ENCODE results near the gene RHOF.
"Not testable (repeated sequence)": the region's sequence is repeated elsewhere in the genome, so short reads cannot be mapped to it uniquely, and the experiment has no call there.

The RHOF gene

DNA sequence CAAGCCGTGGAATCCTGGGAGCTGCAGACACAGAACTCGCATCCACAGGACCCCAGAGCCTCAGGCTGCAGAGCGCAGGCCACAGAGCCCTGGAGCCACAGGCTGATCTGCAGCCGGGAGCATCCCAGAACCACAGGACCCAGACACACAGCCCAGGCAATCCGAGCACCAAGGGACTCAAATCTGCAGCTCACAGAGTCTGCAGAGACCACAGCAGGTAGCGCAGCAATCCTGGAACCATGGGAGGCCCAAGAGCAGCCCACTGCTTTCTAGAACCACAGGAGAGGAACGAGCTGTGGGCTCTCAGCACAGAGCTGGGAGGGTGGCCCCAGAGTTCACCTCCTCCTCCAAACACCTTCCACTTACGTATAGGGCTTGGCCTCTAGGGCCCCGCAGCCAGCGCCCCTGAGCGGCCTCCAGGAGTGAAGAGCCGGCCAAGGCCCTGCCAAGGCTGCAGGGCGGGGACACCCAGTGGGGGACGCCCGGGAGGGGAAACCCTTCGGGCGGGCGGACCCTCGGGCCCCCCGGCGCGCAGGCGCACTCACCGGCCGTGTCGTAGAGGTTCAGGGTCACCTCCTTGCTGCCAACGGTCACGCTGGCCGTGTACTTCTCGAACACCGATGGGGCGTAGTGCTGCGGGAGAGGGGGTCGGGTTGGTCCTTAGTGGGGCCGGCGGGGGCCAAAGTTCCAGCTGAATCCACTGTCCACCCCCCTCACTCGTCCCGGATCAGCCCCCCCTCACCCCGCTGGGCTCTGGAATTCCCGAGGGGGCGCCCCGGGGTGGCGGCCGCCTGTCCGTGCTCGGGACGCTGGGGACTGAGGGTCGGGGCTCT is 665 bp downstream of the RHOF start:
- DNase-seq (ENCODE audit: low read depth in 2 of 2) = no peak

DNA sequence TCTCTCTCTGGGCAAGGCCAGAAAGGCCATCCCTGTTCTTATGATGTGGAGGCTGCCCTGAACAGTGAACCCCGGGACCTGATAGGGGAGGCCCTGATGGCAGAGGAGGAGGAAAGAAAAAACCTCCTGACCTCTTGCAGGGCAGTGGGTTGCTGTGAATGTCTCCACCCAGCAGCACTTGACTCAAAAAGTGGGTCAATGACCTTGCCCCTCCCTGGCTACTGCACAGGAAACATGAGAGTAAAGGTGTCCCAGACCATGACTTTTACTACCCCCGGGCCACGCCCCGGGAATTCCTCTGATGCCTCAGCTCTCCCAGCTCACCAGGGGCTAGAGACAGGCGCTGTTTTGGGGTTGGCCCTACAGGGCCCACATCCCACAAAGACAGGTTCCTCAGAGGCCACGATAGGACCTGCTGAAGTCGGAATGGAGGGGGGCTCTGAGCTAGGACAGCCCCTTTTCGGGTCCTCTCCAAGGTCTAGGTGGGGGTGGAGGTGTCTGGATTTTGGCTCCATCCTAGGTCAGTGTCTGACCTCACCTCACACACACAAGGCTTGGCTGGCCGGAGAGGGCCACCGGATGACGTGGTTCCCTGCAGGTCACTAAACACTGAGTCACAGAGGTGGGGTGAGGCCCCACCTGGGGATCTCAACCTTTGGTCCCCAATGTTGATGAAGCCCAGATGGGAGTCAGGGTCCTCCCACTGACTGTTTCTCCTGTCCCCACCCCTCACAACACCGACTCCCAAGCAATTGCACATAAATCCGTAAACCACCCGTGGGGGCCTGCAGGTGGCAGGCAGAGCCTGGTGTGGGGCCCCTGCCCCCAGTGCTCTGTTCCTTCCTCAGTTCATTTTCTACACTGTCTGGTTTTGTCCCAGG is 1.6 kb downstream of the RHOF start:
- DNase-seq (ENCODE audit: low read depth in 2 of 2) = no peak

DNA sequence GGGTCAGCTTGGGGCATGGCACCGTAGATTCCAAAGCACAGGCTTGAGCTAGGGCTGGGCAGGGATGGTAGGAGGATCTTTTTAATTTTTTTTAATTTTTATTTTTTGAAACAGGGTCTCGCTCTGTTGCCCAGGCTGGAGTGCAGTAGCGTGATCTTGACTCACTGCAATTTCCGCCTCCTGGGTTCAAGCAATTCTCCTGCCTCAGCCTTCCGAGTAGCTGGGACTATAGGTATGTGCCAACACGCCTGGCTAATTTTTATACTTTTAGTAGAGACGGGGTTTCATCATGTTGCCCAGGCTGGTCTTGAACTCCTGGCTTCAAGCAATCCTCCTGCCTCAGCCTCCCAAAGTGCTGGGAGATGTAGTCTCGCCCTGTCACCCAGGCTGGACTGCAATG is 2.7 kb downstream of the RHOF start:
- DNase-seq (ENCODE audit: low read depth in 2 of 2) = not testable (repeated sequence)

DNA sequence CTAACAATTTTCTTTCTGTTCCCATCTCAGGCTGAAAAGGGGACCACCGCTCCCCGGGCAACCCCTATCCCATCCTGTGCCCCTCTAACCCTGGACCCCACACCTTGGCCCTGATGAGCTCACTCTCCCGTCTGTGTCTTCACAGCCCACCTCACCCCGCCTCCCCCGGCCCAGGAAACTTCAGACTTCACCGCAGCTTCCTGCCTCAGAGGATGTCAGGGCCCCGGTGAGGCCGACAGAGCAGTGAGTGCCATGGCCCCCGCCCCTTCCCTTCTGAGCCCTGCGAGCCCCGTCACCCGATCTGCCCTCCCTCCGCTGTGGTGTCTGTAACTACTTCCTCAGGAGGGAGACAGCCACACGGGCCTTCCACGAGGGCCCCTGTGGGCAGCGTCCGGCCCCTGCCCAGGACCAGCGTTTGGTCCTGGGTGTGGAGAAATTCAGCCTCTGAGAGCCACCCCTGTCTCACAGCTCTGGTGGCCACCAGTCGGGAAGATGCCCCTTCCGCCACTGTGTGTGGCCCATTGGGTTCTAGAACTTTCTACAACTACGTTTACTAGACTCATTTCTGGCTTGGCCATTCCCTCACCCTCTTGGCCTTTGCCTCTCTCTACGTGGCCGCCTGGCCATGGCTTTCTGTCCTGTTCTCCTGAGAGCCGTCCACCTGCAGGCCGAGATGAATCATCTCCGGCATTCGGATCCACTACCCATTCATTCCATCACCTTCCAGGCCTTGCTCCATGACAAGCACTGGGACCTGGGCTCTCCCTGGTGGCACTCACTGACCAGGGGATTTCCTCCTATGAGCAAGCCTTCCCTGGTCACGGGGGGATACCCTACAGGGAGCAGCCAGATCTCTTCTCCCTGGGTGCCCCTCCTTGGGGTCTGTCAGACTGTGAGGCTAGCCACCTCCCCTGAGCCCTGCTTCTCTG is 3.4 kb downstream of the RHOF start:
- DNase-seq (ENCODE audit: low read depth in 2 of 2) = peak; percentile 93 to 96

DNA sequence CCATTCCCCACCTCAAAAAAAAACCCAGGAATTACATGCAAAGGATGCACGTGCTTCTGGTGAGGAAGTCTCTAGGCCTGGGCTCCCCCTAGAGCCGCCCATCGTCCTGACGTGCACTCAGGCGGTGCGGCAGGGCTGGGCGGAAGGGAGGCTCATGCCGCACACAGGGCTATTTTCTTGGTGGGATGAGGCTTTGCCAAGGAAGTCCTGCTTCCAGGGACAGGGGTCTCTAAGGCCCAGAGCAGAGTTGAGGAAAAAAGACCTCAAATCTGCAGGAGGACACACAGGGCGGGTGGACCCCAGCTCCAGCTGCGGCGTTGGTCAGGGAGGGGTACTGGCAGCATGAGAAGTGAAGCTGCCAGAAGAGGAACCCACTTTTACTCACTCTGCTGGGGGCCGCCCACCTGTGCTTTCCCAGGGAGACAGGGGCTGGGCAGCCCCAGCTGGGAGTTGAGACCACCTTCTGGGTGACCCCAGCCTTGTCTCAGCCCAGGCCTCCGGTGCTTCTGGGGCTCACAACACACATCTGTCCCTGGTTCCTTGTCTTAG is 4.2 kb downstream of the RHOF start:
- no peak for DNase-seq (ENCODE audit: low read depth in 2 of 2)

DNA sequence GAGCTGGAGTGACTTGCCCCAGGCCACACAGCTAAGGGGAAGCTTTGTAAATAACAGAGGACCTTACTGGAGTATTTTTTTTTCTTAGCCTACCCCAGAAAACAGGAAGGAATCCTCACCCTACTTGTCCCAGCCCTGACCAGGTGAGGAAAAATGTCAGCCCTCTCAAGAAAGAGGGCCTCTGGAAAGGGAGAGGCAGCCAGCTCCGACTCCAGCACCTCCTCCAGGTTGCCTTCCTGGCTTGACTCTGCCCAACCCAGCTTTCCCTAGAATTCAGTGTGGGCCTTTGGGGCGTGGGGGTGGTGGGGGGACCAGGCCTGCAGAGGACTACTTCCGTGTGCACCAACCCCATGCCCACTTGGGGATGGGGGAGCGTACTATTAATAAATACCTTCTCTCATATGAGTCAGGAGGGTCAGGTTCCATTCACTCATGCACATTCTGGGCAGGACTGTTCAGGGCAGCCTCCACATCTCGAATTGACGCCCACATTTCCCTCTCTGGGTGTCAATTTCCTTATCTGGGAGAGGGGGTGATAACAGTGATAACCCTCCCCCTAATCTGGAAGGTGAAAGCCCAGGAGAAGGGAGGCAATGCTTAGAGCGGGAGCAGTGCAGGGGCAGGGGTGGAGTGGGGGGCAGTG is 5.2 kb downstream of the RHOF start:
- no peak for DNase-seq (ENCODE audit: low read depth in 2 of 2)

DNA sequence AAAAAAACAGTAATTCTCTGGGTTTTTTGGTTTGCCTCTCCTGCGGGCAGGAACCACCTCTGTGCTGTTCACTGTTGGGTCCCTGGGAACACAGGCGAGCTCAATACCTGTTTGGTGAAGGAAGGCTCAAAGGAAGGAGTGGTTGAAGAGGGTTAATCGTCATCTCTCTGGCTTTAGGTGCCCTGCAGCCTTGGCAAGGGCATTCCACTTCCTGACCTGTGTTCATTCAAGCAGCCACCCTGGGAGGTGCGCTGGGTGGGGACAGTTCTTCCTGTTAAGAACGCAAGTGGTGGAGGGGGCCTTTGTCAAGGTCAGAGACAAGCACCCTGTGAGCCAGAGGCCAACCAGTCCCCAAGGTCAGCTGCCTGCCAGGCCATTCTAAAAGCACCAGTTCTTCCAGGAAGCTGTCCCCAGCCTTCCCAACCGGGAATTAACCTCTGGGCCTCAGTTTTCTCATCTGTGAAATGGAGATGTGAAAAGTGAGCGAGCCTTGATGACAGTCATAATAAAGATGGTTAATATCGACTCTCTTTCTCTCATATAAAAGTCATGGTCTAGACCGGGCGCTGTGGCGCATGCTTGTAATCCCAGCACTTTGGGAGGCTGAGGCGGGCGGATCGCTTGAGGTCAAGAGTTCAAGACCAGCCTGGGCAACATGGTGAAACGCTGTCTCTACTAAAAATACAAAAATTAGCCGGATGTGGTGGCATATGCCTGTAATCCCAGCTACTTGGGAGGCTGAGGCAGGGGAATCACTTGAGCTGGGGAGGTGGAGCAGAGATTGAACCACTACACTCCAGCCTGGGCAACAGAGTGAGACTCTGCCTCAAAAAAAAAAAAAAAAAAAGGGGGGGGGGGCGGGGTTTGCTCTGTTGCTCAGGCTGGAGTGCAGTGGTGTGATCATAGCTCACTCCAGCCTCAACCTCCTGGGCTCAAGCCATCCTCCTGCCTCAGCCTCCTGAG is 6.1 kb downstream of the RHOF start:
- DNase-seq (ENCODE audit: low read depth in 2 of 2) = no peak

DNA sequence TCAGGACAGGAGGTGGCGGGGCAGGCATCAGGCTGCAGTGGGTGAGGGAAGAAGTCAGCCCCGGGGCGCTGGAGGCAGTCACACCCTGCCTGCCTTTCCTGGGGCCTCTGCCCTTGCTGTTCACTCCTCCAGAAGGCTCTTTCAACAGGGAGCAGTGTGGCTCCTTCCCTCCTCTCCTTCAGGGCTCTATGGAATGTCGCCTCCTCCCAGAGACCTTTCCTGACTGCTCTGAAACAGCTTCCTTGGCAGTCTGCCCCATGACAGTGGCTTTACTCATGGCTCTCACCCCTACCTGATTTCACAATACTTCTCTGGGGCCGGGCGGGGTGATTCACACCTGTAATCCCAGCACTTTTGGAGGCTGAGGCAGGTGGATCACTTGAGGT is 7.1 kb downstream of the RHOF start:
- DNase-seq (ENCODE audit: low read depth in 2 of 2) = no peak

DNA sequence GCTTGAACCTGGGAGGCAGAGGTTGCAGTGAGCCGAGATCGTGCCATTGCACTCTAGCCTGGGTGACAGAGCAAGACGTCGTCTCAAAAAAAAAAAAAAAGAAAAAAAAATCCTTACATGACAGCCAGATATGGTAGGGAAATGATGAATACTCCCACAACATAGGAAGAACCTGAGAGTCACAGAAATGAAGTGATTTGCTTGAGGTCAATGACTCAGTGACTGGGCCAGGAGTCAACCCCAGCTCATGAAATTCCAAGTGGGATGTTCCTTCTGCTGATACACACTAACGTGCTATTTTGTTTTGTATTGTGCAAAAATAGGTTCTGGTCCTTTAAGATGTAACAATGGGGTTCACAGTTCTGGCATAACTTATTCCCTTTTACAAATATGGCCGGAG is 9.0 kb downstream of the RHOF start:
- no peak for DNase-seq (ENCODE audit: low read depth in 2 of 2)

DNA sequence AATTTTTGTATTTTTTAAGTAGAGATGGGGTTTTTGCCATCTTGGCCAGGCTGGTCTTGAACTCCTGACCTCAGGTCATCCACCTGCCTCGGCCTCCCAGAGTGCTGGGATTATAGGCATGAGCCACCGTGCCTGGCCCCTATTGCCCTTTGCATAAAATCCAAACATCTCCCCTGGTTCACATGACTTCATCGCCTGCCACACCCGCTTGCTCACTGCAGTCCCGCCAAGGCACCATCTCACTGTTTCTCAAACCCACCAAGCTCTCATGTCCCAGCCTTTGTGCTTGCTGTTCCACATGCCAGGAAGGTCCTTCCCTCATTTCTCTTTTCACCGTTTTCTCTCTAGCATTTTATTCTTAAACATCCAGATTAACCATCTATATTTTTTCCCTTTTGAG is 9.7 kb downstream of the RHOF start:
- no peak for DNase-seq (ENCODE audit: low read depth in 2 of 2)

DNA sequence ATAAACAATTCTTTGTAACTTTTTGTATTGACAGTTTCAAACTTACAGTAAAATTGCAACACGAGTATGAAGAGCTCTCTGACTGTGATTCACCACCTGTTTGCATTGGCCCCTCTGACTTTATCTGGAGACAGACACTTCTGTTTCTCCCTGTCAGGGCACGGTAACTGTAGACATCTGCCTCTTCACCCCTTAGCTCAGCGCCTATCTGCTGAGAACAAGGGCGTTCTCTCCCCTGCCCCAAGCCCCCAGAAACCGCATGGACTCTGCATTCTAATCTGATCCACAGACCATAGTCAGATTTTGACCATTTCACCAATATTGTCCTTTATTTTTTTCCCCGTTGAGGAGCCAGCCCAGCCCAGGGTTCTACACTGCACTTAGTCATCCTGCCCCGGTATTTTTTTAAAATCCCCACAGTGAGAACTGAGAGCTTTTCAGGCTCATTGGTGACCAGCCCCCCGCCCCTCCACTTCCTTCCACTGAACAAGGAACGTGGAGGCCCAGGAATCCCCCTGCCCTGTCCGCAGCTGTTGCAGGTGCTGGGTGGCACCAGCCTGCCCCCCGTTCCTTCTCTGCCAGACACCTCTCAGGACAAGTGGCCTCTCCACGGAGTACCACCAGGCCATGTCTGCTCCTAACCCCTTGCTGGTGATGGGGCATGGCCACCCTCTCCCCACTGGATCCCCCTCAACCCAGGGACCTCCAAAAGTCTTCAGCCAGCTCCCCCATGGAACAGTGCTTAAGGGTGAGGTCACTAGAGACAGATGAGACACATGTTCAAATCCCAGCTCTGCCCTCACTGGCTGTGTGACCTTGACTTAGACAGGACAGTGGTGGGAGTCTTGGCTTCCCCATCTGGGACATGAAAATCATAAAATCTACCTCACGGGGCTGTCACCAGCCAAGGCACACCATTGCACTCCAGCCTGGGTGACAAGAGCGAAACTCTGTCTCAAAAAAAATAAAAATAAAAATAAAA is 11.2 kb downstream of the RHOF start:
- DNase-seq (ENCODE audit: low read depth in 2 of 2) = no peak

DNA sequence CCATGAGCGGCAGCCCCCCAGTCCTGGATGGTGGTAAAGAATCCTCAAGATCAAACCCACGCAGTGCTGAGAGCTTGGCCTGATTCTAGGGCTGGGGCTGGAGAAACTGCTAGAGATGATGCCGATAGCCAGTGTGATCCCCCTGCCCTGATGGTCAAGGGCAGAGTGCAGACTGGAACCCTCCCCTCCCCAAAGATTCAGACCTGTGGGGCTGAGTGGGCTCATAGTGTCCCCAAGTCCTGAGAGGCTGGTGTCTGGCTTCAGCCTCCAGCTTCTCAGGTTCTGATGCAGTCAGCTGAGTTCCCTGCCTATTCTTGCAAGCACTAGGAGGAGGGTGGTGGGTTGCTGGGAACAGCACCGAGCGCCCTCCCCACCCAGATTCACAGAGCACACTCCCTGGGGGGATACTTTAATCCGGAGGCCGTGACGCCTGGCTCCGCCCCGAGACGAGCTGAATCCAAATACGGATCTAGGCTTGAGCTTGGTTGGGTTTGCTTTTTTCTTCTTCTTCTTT is 11.9 kb downstream of the RHOF start:
- DNase-seq (ENCODE audit: low read depth in 2 of 2) = no peak

DNA sequence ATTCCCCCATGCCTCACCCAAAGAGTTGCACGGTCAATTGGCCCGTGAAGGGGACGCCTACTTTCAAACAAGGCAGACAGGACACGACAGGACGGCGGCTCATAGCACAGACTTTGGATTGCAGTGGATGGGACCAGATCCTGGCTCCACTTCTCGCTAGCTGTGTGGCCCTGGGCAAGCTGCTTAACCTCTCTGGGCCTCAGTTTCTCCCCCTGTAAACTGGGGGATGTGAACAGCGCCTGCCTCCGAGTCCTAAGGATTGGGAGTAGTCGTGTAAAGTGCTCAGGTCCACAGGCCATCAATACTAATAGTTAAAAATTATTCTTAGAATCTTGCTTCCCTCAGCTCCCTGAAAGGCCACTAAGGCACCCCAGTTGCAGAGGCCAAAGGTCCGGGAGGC is 13.1 kb downstream of the RHOF start:
- no peak for DNase-seq (ENCODE audit: low read depth in 2 of 2)

DNA sequence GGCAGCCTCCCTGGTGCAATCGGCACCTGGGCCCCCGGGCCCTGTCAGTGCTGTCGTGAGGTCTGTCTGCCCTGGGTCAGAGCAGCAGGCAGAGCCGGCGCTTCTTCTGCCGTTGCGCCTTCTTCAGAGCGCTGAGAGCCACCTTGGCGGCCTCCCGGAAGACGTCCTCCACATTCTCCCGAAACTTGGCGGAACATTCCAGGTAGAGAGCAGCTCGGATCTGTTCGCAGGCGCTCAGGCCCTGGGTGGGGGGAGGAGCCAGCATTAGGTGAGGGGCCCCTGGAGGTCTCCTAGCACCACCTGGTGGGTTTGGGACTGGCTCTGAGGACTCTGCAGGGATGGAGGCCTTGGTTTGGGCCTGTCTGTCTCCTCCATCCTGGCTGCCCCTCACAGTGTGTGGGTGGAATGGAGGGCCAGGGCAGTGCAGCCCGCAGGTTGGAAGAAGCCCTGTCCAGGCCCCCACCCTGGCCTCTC is 14.0 kb downstream of the RHOF start:
- no peak for DNase-seq (ENCODE audit: low read depth in 2 of 2)

DNA sequence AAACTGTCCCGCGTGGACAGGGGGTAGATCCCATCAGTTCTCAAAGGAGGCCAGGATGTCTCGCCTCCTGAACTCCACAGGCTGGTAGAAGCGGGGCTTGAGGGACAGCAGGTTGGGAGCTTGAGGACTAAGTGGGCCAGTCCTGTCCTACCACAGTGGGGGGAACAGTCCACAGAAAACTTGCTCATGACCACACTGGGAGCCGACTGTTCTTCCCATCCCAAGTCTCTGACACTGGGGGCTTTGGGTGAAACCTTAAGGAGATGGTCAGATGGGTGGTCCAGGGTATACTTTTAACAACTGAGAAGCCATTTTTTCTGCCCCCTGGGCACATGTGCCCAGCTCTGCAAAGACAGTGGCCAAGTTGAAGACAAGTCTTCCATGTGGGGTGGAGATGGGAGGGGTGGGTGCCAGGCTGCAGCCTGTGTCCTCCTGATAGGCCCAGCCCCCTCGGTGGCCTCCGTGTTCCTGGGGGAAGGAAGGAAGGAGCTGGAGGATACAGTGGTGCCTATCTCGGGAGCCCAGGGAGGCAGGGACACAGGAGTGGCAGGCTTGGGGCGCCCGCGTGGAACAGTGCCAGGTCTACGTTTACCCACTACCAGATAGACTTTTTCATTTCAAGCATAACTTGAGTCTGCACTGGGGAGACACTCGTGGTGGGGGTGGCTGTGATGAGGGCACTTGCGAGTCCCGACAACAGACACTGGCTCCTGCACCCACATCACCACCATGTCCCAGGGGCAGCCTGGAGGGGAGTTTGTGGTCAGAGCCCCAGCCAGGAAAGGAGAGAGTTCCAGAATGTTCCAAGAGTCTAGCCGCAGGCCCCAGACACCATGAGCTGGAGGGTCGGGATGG is 14.7 kb downstream of the RHOF start:
- no peak for DNase-seq (ENCODE audit: low read depth in 2 of 2)

DNA sequence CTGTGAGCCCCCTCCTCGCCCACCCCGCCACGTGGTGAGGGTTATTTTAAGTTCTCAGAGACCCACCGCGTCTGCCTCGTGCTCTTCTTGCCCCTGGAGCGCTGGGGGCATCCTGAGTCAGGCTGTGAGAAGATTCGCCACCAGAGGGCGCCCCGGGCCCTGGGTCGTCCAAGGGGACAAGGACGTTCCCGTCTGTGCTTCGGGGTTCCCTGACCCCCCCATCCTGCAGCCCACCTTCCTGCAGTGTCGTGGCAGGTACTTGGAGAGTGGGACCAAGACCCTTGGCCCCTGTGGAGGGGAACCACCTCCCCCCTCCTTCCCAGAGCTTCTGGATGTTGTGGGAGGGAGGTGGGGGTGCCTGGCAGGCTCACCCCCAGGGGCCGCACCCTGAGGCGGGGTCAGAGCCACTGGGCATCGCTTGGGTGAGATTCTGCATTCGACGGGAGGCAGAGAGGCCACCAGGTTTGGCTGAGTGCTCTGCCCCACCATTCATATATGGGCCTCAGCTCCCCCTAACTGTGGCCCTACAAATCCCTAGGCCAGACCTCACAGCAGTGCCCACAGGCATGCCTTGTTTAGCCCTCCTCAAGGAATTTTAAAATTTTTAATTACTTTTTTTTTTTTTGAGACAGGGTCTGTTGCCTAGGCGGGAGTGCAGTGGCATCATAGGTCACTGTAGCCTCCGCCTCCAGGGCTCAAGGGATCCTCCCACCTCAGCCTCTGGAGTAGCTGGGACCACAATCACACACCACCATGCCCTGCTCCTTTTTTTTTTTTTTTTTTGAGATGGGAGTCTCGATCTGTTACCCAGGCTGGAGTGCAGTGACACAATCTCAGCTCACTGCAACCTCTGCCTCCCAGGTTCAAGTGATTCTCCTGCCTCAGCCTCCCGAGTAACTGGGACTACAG is 17.0 kb downstream of the RHOF start:
- peak; percentile 77 for DNase-seq (ENCODE audit: low read depth in 2 of 2)
